ENCODE results near the gene CCDC192.

Gene CCDC192

GRCh38 chr5:127885176-127885575, 182.0 kb downstream of the CCDC192 start:
- DNase-seq, result no peak

- no peak for DNase-seq
These were observed 182.9 kb downstream of the CCDC192 start for GRCh38 chr5:127886081-127886480.

DNA sequence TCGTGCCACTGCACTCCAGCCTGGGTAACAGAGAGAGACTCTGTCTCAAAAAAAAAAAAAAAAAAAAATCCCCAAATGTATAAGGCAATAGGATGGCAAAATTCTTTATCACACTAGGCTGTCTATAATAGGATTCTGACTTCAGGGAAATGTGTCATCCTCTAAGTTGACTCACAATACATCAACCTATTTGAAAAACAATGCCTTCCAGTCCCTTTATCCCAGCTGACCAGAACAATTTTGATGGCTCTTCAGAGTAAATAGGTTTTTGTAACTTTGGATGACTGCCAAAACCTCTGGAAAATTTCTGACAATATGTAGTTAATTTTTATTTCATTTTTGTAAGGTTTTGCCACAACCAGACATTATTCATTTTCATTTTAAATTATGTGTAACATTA, 184.1 kb downstream of the CCDC192 start:
- no peak for DNase-seq

GRCh38 chr5:127891942-127892341, 188.8 kb downstream of the CCDC192 start:
- DNase-seq, result no peak

DNA sequence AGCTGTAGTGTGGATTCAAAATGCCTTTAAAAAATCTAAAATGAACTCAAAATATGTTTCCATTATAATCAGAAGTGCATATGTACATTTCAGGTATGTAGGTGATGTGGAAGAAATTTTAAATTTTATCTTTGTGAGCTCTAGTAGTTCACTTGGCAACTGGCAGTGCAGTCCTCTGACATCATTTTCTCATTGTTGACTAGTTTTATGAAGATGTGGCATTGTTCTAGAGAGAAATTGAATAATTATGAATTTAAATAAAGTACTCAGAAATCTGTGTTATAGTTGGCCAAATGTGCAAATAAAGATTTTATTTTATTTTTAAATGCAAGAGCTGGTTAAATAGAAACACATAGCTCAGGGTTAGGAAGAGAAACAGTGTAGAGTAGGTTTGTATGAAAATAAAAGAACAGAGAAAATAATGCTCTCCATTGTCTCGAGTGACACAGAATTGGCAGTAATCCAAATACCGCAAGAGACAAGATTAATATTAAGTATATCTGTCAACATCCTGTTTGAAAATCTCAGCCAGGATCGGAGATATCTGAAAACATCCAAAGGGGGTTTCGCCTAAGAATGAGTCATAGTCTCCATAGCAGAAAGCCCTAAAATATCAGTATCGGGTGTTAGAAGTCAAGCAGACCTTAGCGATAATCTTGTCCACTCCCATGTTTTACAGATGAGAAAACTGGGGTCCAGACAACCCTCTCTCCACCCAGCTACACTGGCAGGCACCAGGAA, 189.4 kb downstream of the CCDC192 start:
- DNase-seq, result no peak

GRCh38 chr5:127893232-127893631, 190.0 kb downstream of the CCDC192 start:
- DNase-seq, result no peak

- DNase-seq, result no peak
These were observed 191.3 kb downstream of the CCDC192 start for GRCh38 chr5:127894461-127894860.

GRCh38 chr5:127898551-127899213, 195.5 kb downstream of the CCDC192 start:
- peak; percentile 3 to 24 (median 14) for DNase-seq

DNA sequence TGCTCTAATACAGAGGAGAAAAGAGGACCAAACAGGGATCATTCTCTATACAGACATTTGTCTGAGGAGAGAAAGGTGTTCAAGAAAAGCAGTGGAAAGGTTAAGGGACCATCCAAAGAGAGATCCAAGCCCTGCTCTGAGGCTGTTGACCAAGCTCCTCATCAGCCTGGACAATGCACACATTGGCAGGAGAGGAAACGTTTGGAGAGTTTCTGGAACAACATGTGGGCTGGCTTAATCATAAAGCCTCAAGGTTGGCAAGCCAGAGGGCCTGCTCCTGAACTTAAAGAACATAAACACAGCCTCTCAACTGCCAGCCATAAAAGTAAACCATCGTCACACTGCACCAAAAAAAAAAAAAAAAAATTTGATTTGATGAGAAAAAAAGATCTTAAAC, 196.0 kb downstream of the CCDC192 start:
- DNase-seq, result no peak

- DNase-seq, result peak in 1 of 4 experiments; percentile 11
These were observed 203.5 kb downstream of the CCDC192 start for GRCh38 chr5:127906562-127907204.

- DNase-seq, result no peak
These were observed 204.7 kb downstream of the CCDC192 start for GRCh38 chr5:127907907-127908306.

- DNase-seq, result peak in 3 of 4 experiments; percentile 37 to 50 (median 49)
These were observed 205.9 kb downstream of the CCDC192 start for GRCh38 chr5:127909066-127909465.

DNA sequence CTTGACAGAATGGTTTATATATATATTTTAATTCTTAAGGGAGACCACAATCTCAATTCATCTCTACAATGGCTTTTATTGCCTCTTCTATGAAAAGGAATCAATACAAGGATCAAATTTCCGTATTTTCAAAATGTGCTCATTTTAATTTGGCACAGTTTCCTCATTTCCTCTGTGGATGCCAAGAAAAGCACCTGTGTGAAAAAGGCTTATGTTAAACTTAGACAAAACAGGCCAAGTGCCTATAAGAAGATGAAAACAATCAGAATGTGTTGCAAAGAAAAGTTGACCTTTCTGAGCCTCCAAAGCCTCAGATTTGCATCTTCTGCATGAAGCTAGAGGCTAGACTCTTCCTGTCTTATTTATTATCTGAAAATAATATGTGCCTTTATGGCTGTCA, 206.6 kb downstream of the CCDC192 start:
- no peak for DNase-seq

- DNase-seq, result no peak
These were observed 207.2 kb downstream of the CCDC192 start for GRCh38 chr5:127910307-127910956.

GRCh38 chr5:127911619-127912018, 208.4 kb downstream of the CCDC192 start:
- no peak for DNase-seq

GRCh38 chr5:127912411-127912810, 209.2 kb downstream of the CCDC192 start:
- no peak for DNase-seq

- DNase-seq, result no peak
These were observed 213.8 kb downstream of the CCDC192 start for GRCh38 chr5:127916885-127917573.

DNA sequence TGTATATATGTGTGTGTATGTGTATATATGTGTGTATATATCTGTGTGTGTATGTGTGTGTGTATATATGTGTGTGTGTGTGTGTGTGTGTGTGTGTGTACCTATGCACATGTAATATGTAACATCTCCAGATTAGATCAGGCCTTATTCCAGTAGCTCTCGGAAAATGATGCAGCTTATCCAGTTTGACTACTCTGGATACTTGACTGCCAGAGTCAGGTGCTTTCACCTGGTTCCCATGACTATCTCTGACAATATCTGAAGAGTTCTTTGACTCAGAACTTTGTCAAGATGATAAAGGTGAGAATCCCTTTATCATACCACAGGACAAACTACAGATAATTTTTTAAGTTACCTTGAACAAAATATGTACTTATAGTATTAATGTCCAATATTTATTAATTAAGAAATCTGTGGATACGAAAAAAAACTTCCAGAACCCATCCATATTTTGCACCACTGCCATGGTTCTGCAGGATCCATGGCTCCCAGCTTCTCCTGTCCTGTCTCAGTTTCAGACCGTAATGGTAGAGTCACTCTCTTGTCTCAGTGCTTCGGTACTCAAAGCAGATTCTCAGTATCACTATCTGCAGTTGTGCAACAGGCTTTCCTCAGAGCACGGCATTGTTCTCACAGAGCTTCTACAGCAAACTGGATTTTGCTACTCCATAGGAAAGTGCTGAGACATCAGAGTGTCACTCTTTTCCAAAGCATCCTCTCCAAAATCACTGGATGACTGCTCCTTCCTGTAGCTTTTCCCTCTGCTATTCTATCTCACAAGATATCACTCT, 216.0 kb downstream of the CCDC192 start:
- no peak for DNase-seq

GRCh38 chr5:127919818-127920217, 216.6 kb downstream of the CCDC192 start:
- DNase-seq, result no peak

- DNase-seq, result no peak
These were observed 217.7 kb downstream of the CCDC192 start for GRCh38 chr5:127920936-127921335.

DNA sequence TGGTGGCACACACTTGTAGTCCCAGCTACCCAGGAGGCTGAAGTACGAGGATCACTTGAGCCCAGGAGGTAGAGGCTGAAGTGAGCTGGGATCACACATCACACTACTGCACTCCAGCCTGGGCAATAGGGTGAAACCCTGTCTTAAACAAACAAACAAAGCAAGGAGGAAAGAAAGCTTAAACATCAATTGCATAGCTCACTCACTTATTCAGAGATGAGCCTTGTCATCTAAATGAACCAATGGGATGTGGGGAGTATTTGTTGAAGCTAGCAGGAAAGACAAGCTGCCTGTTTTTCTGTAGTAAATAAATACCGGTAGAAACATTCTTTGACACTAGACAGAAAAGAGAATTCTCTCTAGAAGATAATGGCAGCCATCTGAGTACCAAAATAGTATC, 219.4 kb downstream of the CCDC192 start:
- DNase-seq, result no peak
